Transverse colon (tissue), 4 donors: ENCODE data around the gene IQSEC2.
A peak's percentile ranks its signal among the peaks of the same experiment; 100 is the strongest.

ENCODE experiments used
- EP300 ChIP-seq: sonication (generic); formaldehyde crosslinking; IDR thresholded peaks from one replicate; pipeline ENCODE4 v1.6.1; 2017; ENCODE audit warnings: antibody characterized with exemption, low read depth
- POLR2A ChIP-seq: fragments of 450-650 bp; IDR thresholded peaks from one replicate; pipeline ENCODE4 v1.6.1; 2016; ENCODE audit warnings: antibody characterized with exemption, mild to moderate bottlenecking, moderate library complexity
- POLR2AphosphoS5 ChIP-seq, 3 donors: sonication (generic); formaldehyde crosslinking; IDR thresholded peaks; one replicate each; pipeline ENCODE4 v1.6.1; 2016; ENCODE audit warnings: antibody characterized with exemption in 3 of 3
- TF ChIP-seq, protein P1 (sequence below), 5 experiments: fragments of 200-600 bp in 3 of 5; fragments of 450-650 bp in 2 of 5; sonication (generic) in 3 of 5; IDR thresholded peaks; 1 replicate in 2 of 5; 2 replicates in 3 of 5; pipeline ENCODE4 v1.5.1; 2016 to 2017; ENCODE audit warnings: antibody characterized with exemption in 5 of 5, inconsistent platforms in 3 of 5, mild to moderate bottlenecking in 2 of 5, moderate library complexity in 1 of 5

DNA sequence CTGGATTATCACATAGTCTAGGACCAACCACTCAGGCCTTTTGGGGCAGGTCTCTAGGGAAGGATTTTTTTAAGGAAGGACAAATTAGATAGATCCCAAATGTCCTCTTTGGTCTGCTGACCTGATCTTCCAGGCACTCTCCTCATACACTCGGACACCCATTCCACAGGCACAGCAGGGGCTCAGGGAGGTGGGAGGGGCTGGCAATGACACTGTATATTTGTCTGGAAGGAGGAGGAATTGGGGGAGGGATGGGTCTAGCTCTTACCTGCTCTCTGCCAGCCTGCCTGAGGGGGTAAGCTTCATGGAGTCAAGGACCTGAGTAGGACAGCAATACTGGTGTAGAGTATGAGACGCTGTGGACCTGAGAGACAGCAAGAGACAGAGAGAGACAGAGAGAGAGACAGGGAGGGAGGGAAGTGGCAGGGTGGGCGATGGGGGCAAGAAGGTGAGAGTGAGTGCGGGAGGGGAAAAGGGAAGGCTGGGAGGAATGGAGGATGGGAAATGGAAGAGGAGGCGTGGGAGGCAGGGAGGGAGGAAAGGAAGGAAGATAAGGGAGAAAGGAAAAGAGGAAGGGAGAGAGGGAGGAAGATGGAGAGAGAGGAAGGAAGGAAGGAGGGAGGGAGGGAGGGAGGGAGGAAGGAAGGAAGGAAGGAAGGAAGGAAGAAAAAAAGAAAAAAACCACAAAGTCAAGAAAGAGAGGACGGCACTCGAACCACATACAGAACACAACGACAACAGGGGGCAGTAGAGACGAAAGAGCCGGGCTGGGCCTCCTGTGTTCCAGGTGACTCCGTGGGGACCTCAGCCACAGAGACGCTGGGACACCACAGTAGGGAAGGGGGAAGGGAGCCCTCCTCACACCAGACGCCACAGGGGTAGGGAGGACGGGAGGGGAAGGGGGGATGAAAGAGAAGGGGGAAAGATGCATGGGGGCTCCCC is 1.8 kb downstream of the IQSEC2 start:
- TF ChIP-seq, protein P1, sequence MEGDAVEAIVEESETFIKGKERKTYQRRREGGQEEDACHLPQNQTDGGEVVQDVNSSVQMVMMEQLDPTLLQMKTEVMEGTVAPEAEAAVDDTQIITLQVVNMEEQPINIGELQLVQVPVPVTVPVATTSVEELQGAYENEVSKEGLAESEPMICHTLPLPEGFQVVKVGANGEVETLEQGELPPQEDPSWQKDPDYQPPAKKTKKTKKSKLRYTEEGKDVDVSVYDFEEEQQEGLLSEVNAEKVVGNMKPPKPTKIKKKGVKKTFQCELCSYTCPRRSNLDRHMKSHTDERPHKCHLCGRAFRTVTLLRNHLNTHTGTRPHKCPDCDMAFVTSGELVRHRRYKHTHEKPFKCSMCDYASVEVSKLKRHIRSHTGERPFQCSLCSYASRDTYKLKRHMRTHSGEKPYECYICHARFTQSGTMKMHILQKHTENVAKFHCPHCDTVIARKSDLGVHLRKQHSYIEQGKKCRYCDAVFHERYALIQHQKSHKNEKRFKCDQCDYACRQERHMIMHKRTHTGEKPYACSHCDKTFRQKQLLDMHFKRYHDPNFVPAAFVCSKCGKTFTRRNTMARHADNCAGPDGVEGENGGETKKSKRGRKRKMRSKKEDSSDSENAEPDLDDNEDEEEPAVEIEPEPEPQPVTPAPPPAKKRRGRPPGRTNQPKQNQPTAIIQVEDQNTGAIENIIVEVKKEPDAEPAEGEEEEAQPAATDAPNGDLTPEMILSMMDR (IDR thresholded peaks at IDR 0.05), result peak in 1 of 5 experiments; percentile 16
- TF ChIP-seq POLR2A, result no peak
- no peak for TF ChIP-seq POLR2AphosphoS5 (IDR thresholded peaks at IDR 0.05)
- TF ChIP-seq EP300, result no peak
